Measurements from ENCODE around the gene SCPEP1. TPM values are rescaled to one million over a fixed set of nuclear protein-coding genes. Genes with fewer than 3 reads are reported as not detected.

Gene SCPEP1
- 82.8 and 112 TPM in 2 replicates for total RNA-seq

GRCh38 chr17:56977673-56978395, at the start of gene SCPEP1:
TSS of gene SCPEP1 (plus strand) at chr17:56978131. CDS start at chr17:56978160, 29 bp downstream.

DNA sequence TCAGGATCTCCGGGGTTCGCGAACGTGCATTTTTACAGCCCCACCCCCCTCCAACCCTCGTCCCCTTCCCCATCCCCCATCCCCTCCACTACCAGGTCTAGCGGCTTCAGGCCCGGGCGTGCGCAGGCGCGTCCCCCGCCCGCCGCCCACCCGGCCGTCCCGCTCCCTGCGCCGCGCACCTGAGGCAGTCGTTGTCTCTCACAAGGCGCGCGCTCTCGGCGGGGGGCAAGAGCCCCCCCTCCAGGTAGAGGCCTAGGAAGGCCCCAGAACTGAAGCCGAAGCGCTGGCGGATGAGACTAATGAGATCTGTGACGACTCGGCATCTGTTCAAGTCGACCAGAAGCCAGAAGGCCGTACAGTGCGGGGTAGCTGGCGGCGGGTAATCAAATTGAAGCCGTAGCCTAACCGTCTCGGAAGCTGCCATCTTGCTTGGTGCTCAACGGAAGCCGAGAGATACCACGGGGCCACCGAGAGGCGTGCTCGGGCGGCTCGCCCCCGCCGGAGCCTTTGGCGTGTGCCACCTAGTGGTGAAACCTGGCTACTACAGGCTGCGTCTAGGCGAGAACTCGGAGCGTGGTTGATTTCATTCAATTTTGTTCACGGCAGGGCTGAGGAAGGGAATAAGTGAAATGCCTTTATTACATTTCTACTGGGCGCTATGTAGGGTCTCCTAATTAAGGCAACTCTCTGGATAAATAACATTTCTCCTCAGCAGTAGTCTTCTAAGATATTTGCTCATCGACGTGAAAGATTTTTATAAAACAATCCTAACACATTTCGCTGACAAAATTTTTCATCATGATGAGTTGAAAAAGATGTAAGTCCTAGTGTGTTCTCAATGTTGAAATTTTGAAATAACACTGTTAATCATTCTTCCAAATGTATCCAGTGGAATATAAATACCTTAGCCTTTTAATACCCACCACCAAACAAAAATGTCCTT, 17.1 kb upstream of the SCPEP1 start, which contains the start of gene COIL:
COIL (minus strand) TSS at position 455 of the 943 bp plus-strand sequence; CDS start at position 424, 31 bp downstream.

Other genes with a start within 250 kb of the SCPEP1 start
- gene C17orf67, start 144.2 kb upstream of the SCPEP1 start, total RNA-seq: 0.69 and 0.91 TPM in 2 replicates
- 6.3 and 7.4 TPM in 2 replicates for gene DGKE, start 144.0 kb upstream of the SCPEP1 start, total RNA-seq
- gene TRIM25, start 64.1 kb upstream of the SCPEP1 start, total RNA-seq: 30.8 and 35.4 TPM in 2 replicates
- 9.6 and 10.7 TPM in 2 replicates for gene COIL, start 17.1 kb upstream of the SCPEP1 start, total RNA-seq
- 12.8 and 21.4 TPM in 2 replicates for gene AKAP1, start 107.1 kb downstream of the SCPEP1 start, total RNA-seq

Measured in smooth muscle cell of the pulmonary artery (primary cell).